DOHH2 (cell line): ENCODE data around the gene CABP1.

ENCODE experiments used
- H3F3A ChIP-seq: fragments of 200-600 bp; sonication (generic), shearing (Covaris generic); 2 replicates; pipeline ENCODE4 v1.6.0; 2016; ENCODE audit warnings: antibody characterized with exemption, mild to moderate bottlenecking; ENCODE audit not compliant: control insufficient read depth, insufficient read depth
- H3K27ac ChIP-seq: fragments of 200-600 bp; sonication (generic); 2 replicates; pipeline ENCODE4 v1.5.1; 2014; ENCODE audit warnings: low read depth, mild to moderate bottlenecking, low read length, moderate library complexity
- H3K27me3 ChIP-seq: fragments of 200-600 bp; sonication (generic); 2 replicates; pipeline ENCODE4 v1.6.1; 2014; ENCODE audit warnings: mild to moderate bottlenecking, low read length, mixed read lengths; ENCODE audit not compliant: control insufficient read depth
- H3K36me3 ChIP-seq: fragments of 200-600 bp; sonication (generic); 2 replicates; pipeline ENCODE4 v1.6.1; 2014; ENCODE audit warnings: mild to moderate bottlenecking, low read length, moderate library complexity, mixed read lengths; ENCODE audit not compliant: control insufficient read depth
- H3K4me1 ChIP-seq: fragments of 200-600 bp; sonication (generic); 2 replicates; pipeline ENCODE4 v1.6.1; 2014; ENCODE audit warnings: mild to moderate bottlenecking, low read length, mixed read lengths; ENCODE audit not compliant: control insufficient read depth
- H3K4me2 ChIP-seq: fragments of 200-600 bp; sonication (generic); 2 replicates; pipeline ENCODE4 v1.6.0; 2014; ENCODE audit warnings: mild to moderate bottlenecking, low read length, moderate library complexity
- H3K4me3 ChIP-seq: fragments of 200-600 bp; sonication (generic); 2 replicates; pipeline ENCODE4 v1.5.1; 2014; ENCODE audit warnings: mild to moderate bottlenecking, low read length, mixed read lengths
- H3K79me2 ChIP-seq: fragments of 200-600 bp; sonication (generic); 2 replicates; pipeline ENCODE4 v1.6.1; 2014; ENCODE audit warnings: mild to moderate bottlenecking, low read length, mixed read lengths; ENCODE audit not compliant: control insufficient read depth
- H3K9me2 ChIP-seq: fragments of 200-600 bp; sonication (generic); replicated peaks from 2 replicates; pipeline ENCODE4 v1.6.1; 2014; ENCODE audit warnings: mild to moderate bottlenecking, low read length, mixed read lengths; ENCODE audit not compliant: control insufficient read depth
- H3K9me3 ChIP-seq: fragments of 200-600 bp; sonication (generic); 2 replicates; pipeline ENCODE4 v1.6.1; 2014; ENCODE audit warnings: antibody characterized with exemption, low read length, mixed read lengths; ENCODE audit not compliant: control insufficient read depth, insufficient read depth
- H4K20me1 ChIP-seq: fragments of 200-600 bp; sonication (generic); 2 replicates; pipeline ENCODE4 v1.6.0; 2014; ENCODE audit warnings: low read depth, mild to moderate bottlenecking, antibody characterized with exemption, low read length, moderate library complexity; ENCODE audit not compliant: control insufficient read depth, insufficient read depth
- EZH2phosphoT487 ChIP-seq: fragments of 200-600 bp; sonication (generic); IDR thresholded peaks from 2 replicates; pipeline ENCODE4 v1.6.1; 2017; ENCODE audit warnings: borderline replicate concordance, mild to moderate bottlenecking, antibody characterized with exemption, low read length, moderate library complexity, mixed read lengths
- TF ChIP-seq, protein P1 (sequence below): fragments of 200-600 bp; sonication (generic); IDR thresholded peaks from one replicate; pipeline ENCODE4 v1.5.1; 2014; ENCODE audit warnings: antibody characterized with exemption, mild to moderate bottlenecking, low read depth, low read length; ENCODE audit not compliant: poor library complexity, severe bottlenecking

The CABP1 gene

DNA sequence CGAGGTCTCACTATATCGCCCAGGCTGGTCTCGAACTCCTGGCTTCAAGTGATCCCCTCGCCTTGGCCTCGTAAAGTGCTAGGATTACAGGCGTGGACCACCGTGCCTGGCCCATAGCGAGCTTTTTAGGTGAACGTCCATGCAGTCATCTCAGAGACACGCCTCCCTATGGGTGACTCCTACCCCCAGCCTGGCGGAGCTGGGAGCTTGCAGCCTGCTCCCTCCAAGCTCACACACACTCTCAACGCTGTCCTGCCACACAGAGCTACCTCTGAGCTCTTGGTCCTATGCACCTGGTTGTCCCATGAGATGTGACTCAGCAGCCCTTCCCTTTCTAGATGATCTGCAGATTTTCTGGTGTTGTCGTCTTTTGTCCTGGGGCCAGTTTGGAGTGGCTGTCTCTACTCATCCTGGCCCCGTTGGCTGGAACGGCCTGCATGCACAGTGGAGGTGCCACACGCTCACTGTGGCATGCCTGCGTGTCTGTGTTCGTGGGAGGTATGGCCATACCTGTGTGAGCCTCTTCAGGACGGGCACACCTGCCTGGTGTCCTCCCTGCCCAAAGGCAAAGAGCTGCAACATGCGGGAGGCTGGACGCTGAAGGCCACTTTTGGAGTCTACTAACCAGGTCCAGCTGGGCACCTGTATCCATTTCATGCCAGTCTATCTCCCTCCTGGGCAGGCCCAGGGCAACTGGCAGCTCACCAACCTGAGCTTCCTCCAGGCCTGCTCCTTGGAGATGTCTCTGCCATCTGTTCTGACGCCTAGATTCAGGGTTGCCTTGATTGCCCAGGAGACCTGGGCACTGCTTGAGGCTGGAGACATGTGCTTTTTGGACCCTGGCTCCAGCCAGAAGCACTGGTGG is 18.1 kb downstream of the CABP1 start:
- H3K36me3 ChIP-seq, result no peaks in the 10 kb centered on the region
- H3K4me3 ChIP-seq, result no peak overlapping the region
- H3K9me2 ChIP-seq, result no peaks in the 10 kb centered on the region
- H3F3A ChIP-seq, result no peaks in the 10 kb centered on the region
- no peaks in the 10 kb centered on the region for H4K20me1 ChIP-seq
- 0 out of 2 replicates have a peak, but pooled peaks cover 4% of the 10 kb centered on the region for H3K27me3 ChIP-seq
- H3K9me3 ChIP-seq, result no peaks in the 10 kb centered on the region
- TF ChIP-seq, protein P1, sequence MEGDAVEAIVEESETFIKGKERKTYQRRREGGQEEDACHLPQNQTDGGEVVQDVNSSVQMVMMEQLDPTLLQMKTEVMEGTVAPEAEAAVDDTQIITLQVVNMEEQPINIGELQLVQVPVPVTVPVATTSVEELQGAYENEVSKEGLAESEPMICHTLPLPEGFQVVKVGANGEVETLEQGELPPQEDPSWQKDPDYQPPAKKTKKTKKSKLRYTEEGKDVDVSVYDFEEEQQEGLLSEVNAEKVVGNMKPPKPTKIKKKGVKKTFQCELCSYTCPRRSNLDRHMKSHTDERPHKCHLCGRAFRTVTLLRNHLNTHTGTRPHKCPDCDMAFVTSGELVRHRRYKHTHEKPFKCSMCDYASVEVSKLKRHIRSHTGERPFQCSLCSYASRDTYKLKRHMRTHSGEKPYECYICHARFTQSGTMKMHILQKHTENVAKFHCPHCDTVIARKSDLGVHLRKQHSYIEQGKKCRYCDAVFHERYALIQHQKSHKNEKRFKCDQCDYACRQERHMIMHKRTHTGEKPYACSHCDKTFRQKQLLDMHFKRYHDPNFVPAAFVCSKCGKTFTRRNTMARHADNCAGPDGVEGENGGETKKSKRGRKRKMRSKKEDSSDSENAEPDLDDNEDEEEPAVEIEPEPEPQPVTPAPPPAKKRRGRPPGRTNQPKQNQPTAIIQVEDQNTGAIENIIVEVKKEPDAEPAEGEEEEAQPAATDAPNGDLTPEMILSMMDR, result no peak
- TF ChIP-seq EZH2phosphoT487, result no peak
- H3K4me1 ChIP-seq, result peaks cover 10% of the 10 kb centered on the region
- no peak overlapping the region for H3K27ac ChIP-seq
- no peak overlapping the region for H3K4me2 ChIP-seq
- H3K79me2 ChIP-seq, result no peaks in the 10 kb centered on the region

DNA sequence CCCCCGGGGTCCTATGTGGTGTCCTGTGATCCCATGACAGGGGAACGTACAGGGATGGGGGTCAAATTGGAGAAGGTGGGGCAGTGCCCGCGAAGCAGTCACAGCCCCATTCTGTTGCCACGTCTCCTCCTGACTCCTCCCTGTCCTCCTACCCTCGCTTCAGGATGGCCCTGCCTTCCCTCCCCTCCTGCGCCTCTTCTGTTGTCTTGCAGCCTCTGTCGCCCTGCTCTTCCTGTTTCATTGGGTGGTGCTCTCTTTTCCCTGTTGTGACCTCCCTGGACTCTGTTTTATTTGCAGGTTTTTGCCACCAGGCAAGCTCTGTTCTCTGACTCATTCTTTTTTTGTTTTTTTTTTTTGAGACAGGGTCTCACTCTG is 18.7 kb downstream of the CABP1 start:
- H3K4me2 ChIP-seq, result no peak overlapping the region

DNA sequence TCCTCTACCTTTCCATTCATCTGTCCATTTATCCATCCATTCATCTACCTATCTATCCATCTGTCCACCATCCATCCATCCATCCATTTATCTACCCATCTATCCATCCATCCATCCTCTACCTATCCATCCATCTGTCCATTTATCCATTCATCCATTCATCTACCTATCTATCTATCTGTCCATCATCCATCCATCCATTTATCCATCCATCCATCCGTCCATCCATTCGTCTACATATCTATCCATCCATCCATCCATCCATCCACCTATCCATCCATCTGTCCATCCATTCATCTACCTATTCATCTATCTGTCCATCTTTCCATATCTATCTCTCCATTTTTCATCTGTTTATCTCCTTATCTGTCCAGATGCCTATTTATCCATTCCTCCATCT is 21.0 kb downstream of the CABP1 start:
- no peaks in the 10 kb centered on the region for H3K9me3 ChIP-seq
- peaks cover 11% of the 10 kb centered on the region for H3K4me1 ChIP-seq
- H3K4me3 ChIP-seq, result no peak overlapping the region
- no peak overlapping the region for H3K4me2 ChIP-seq
- TF ChIP-seq, protein P1, result no peak
- no peak for TF ChIP-seq EZH2phosphoT487
- no peak overlapping the region for H3K27ac ChIP-seq
- 0 out of 2 replicates have a peak, but pooled peaks cover 4% of the 10 kb centered on the region for H3K27me3 ChIP-seq
- no peaks in the 10 kb centered on the region for H3K79me2 ChIP-seq
- no peaks in the 10 kb centered on the region for H4K20me1 ChIP-seq
- no peaks in the 10 kb centered on the region for H3F3A ChIP-seq
- H3K9me2 ChIP-seq, result no peaks in the 10 kb centered on the region
- H3K36me3 ChIP-seq, result no peaks in the 10 kb centered on the region

More for the DNA sequence above, 18.7 kb downstream of the CABP1 start:
- TF ChIP-seq, protein P1, result no peak
- TF ChIP-seq EZH2phosphoT487, result no peak
- Histone ChIP-seq H3K9me2 (no peaks in the 10 kb centered on the region), H3K9me3 (no peaks in the 10 kb centered on the region), H3K36me3 (no peaks in the 10 kb centered on the region), H4K20me1 (no peaks in the 10 kb centered on the region), H3K27ac (no peak overlapping the region), H3K79me2 (no peaks in the 10 kb centered on the region), H3K4me1 (peaks cover 11% of the 10 kb centered on the region), H3K27me3 (0 out of 2 replicates have a peak, but pooled peaks cover 4% of the 10 kb centered on the region), H3K4me3 (no peak overlapping the region), H3F3A (no peaks in the 10 kb centered on the region)
